Progenitor cell of endocrine pancreas (in vitro differentiated cells): Measurements from ENCODE around the gene LDAF1. TPM values are rescaled to one million over a fixed set of nuclear protein-coding genes. Genes with fewer than 3 reads are reported as not detected.

Experiments
- DNase-seq: peaks from one replicate; pipeline ENCODE4 v3.0.0; 2021; ENCODE audit warnings: low spot score; ENCODE audit not compliant: unreplicated experiment
- H3K27ac Mint-ChIP-seq: 2 replicates; pipeline ENCODE4 v1.8.0; 2021; ENCODE audit warnings: mild to moderate bottlenecking, moderate library complexity, mixed read lengths
- H3K27me3 Mint-ChIP-seq: 2 replicates; pipeline ENCODE4 v1.8.0; 2021; ENCODE audit warnings: mixed read lengths
- H3K36me3 Mint-ChIP-seq: 2 replicates; pipeline ENCODE4 v1.8.0; 2022; ENCODE audit warnings: mixed read lengths; ENCODE audit not compliant: insufficient read depth
- H3K4me1 Mint-ChIP-seq: 2 replicates; pipeline ENCODE4 v1.8.0; 2021; ENCODE audit warnings: low read depth, mixed read lengths
- H3K4me3 Mint-ChIP-seq: 2 replicates; pipeline ENCODE4 v1.8.0; 2021; ENCODE audit warnings: low read depth, mild to moderate bottlenecking, moderate library complexity, mixed read lengths
- H3K9me3 Mint-ChIP-seq: 2 replicates; pipeline ENCODE4 v1.8.0; 2021; ENCODE audit warnings: low read depth, mixed read lengths
- CTCF ChIP-seq: fragments of 200-600 bp; sonication (generic); IDR thresholded peaks from one replicate; pipeline ENCODE4 v1.5.0; 2021; ENCODE audit warnings: antibody characterized with exemption, mild to moderate bottlenecking; ENCODE audit not compliant: unreplicated experiment
- total RNA-seq: library from RNA; stranded (reverse); gene quantifications from 2 replicates; pipeline ENCODE4 v1.2.1, GENCODE V29; 2021

The LDAF1 gene
- total RNA-seq, 1 donor from 2014 or later = 20.0 TPM

- no peak overlapping the region for H3K4me3 Mint-ChIP-seq
- H3K4me1 Mint-ChIP-seq = no peaks in the 10 kb centered on the region
These were observed 33.3 kb upstream of the LDAF1 start for GRCh38 chr16:21125191-21125590.

DNA sequence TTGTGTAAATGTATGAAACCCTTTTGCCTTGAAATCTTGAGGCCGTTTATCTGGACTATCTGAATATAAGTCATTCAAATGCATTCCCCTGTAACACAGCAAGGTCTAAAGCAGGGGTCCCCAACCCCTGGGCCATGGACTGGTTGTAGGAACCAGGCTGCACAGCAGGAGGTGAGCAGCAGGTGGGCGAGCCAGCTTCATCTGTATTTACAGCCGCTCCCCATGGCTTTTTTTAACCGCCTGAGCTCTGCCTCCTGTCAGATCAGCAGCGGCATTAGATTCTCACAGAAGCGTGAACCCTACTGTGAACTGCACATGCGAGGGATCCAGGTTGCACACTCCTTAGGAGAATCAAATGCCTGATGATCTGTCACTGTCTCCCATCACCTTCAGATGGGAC is 32.0 kb upstream of the LDAF1 start:
- DNase-seq = no peak
- Mint-ChIP-seq H3K27me3 (peaks cover 8% of the 10 kb centered on the region), H3K36me3 (no peaks in the 10 kb centered on the region), H3K27ac (no peak overlapping the region), H3K9me3 (no peaks in the 10 kb centered on the region), H3K4me3 (no peak overlapping the region), H3K4me1 (no peaks in the 10 kb centered on the region)
- no peak for TF ChIP-seq CTCF

More at GRCh38 chr16:21125191-21125590, 33.3 kb upstream of the LDAF1 start:
- TF ChIP-seq CTCF = no peak
- no peak for DNase-seq
- no peaks in the 10 kb centered on the region for H3K9me3 Mint-ChIP-seq
- no peak overlapping the region for H3K27ac Mint-ChIP-seq
- peaks cover 5% of the 10 kb centered on the region for H3K27me3 Mint-ChIP-seq
- no peaks in the 10 kb centered on the region for H3K36me3 Mint-ChIP-seq

GRCh38 chr16:21128991-21129390 is 29.5 kb upstream of the LDAF1 start:
- TF ChIP-seq CTCF = no peak
- no peaks in the 10 kb centered on the region for H3K36me3 Mint-ChIP-seq
- peaks cover 8% of the 10 kb centered on the region for H3K27me3 Mint-ChIP-seq
- H3K4me1 Mint-ChIP-seq = no peaks in the 10 kb centered on the region
- DNase-seq = no peak
- H3K27ac Mint-ChIP-seq = no peak overlapping the region
- H3K4me3 Mint-ChIP-seq = no peak overlapping the region
- no peaks in the 10 kb centered on the region for H3K9me3 Mint-ChIP-seq

DNA sequence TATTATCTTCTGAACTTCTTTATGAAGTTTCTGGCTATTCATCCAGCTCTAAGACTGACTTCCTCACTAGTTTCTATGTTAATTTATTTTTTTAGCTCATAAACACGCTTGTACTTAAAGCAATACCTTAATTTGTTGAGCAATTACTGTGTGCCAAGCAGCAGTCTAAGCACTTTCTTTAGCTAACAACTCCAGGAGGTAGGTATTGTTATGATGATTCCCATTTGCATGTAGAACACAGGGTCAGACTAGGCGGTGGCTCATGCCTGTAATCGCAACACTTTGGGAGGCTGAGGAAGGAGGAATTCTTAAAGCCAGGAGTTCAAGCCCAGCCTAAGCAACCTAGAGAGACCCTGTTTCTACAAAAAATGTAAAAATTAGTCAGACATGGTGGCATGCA is 27.7 kb upstream of the LDAF1 start:
- no peak for TF ChIP-seq CTCF
- H3K9me3 Mint-ChIP-seq = no peaks in the 10 kb centered on the region
- peaks cover 8% of the 10 kb centered on the region for H3K27me3 Mint-ChIP-seq
- H3K4me1 Mint-ChIP-seq = no peaks in the 10 kb centered on the region
- H3K27ac Mint-ChIP-seq = no peak overlapping the region
- no peaks in the 10 kb centered on the region for H3K36me3 Mint-ChIP-seq
- DNase-seq = no peak
- no peak overlapping the region for H3K4me3 Mint-ChIP-seq

DNA sequence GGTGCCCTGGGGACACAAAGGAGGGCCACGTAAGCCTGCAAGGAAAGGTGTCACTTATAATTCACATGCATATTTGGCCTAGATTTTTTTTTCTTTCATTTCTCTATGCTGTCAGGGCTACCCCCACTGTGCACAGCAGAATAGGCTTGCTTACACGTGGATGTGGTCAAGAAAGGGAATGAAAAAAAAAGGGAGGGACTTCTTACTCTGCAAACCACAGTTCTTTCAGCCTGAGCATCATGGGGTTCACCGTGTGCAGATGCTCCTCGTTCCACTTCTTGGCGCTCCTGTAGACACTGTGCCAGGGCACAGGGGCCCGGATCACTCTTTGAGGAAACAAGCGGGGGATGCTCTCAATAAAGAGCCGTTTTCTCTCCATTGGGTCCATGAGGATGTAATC is 24.4 kb upstream of the LDAF1 start:
- no peak for TF ChIP-seq CTCF
- no peak for DNase-seq
- Mint-ChIP-seq H3K36me3 (no peaks in the 10 kb centered on the region), H3K27ac (no peak overlapping the region), H3K4me1 (no peaks in the 10 kb centered on the region), H3K4me3 (no peak overlapping the region), H3K9me3 (no peaks in the 10 kb centered on the region), H3K27me3 (peaks cover 3% of the 10 kb centered on the region)
